Esophagus muscularis mucosa (tissue), 4 donors: ENCODE results near the gene UBASH3A. TPM values are rescaled to one million over a fixed set of nuclear protein-coding genes. Genes with fewer than 3 reads are reported as not detected.

Experiments used
- DNase-seq: peaks from one replicate; pipeline ENCODE4 v3.0.0-alpha.2; 2017; ENCODE audit errors: extremely low spot score
- H3K27ac ChIP-seq, 4 donors: fragments of 200-600 bp; sonication (generic); replicated peaks in 1 of 4; 1 replicate in 3 of 4; 2 replicates in 1 of 4; pipeline ENCODE4 v1.5.1; 2016 to 2019; ENCODE audit warnings: mild to moderate bottlenecking in 1 of 4
- H3K27me3 ChIP-seq, 4 donors: fragments of 200-600 bp; sonication (generic); one replicate each; pipeline versions ENCODE4 v1.5.1 to v1.6.0; 2016 to 2019
- H3K36me3 ChIP-seq, 4 donors: fragments of 200-600 bp; sonication (generic); one replicate each; pipeline ENCODE4 v1.5.1; 2016 to 2019
- H3K4me1 ChIP-seq, 4 donors: fragments of 200-600 bp; sonication (generic); one replicate each; pipeline ENCODE4 v1.5.1; 2016 to 2019
- H3K4me3 ChIP-seq, 4 donors: fragments of 200-600 bp; sonication (generic); 1 replicate in 2 of 4; 2 replicates in 2 of 4; pipeline ENCODE4 v1.5.1; 2016 to 2019; ENCODE audit warnings: mild to moderate bottlenecking in 4 of 4, moderate library complexity in 1 of 4
- H3K9me3 ChIP-seq, 4 donors: fragments of 200-600 bp; sonication (generic); 1 replicate in 3 of 4; 2 replicates in 1 of 4; pipeline ENCODE4 v1.5.1; 2016 to 2019
- CTCF ChIP-seq, 3 experiments: fragments of 200-600 bp in 2 of 3; fragments of 450-650 bp in 1 of 3; sonication (generic) in 2 of 3; IDR thresholded peaks; one replicate each; pipeline ENCODE4 v1.5.1; 2017 to 2019; ENCODE audit warnings: antibody characterized with exemption in 3 of 3, mild to moderate bottlenecking in 2 of 3, moderate library complexity in 1 of 3
- EP300 ChIP-seq: sonication (generic); formaldehyde crosslinking; IDR thresholded peaks from one replicate; pipeline ENCODE4 v1.6.1; 2017; ENCODE audit warnings: antibody characterized with exemption
- POLR2A ChIP-seq: fragments of 450-650 bp; IDR thresholded peaks from one replicate; pipeline ENCODE4 v1.6.1; 2017; ENCODE audit warnings: antibody characterized with exemption, moderate library complexity, mild to moderate bottlenecking, low read depth
- POLR2AphosphoS5 ChIP-seq, 2 donors: sonication (generic); formaldehyde crosslinking; IDR thresholded peaks; one replicate each; pipeline ENCODE4 v1.6.1; 2017; ENCODE audit warnings: antibody characterized with exemption in 2 of 2
- WGBS: methylation state at CpG from one replicate; pipeline ENCODE4 v1.1.5; 2018; 5-methylcytosine and 5-hydroxymethylcytosine counted together
- intact Hi-C: fragments of 100-400 bp; cut with DNase I; formaldehyde crosslinking; loops from one replicate; pipeline ENCODE4 v1.15.1; 2023
- total RNA-seq, 4 donors: library from RNA; depleted of rRNA; stranded (reverse); fragments of >200 nt; gene quantifications; one replicate each; pipeline versions ENCODE4 v1.1.0 to v1.2.1, GENCODE V29; 2016

The UBASH3A gene
- total RNA-seq, 4 donors from 2014 or later: 0.17 to 0.78 (median 0.50) TPM; not detected in 1

GRCh38 chr21:42390696-42391095 is 13.0 kb upstream of the UBASH3A start:
- DNase-seq: no peak
- Histone ChIP-seq H3K9me3 (no peaks in the 10 kb centered on the region), H3K27ac (no peak overlapping the region), H3K36me3 (no peaks in the 10 kb centered on the region), H3K4me1 (no peaks in the 10 kb centered on the region), H3K27me3 (peaks cover 0 to 79% (median 0%) of the 10 kb centered on the region in 4 donors), H3K4me3 (no peak overlapping the region)
- no peak for TF ChIP-seq EP300
- TF ChIP-seq POLR2A: no peak
- no peak for TF ChIP-seq POLR2AphosphoS5 (IDR thresholded peaks at IDR 0.05)
- no peak for TF ChIP-seq CTCF (IDR thresholded peaks at IDR 0.05)
- 74% methylated on average over 2 of the region's 2 CpGs for WGBS
- intact Hi-C loops: no loop called here

DNA sequence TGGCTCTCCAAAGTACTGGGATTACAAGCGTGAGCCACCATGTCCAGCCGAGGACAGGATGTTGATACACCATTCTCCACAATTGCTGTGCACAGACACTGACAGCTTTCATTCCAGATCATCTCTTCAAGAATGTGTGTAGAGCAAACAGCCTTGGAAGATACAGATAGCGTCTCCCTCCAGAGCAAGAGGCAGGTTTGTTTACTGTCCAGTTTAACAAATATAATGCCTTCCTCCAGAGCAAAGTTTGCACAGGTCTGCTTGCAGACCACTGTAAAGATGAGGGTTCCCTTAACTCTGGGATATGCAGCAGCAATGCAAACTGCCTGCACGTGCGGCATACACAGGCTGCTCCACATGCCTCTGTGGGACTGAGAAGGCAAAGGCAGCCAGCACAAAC is 12.4 kb upstream of the UBASH3A start:
- H3K27ac ChIP-seq: no peak overlapping the region
- intact Hi-C loops: no loop called here
- H3K27me3 ChIP-seq: peaks cover 0 to 75% (median 0%) of the 10 kb centered on the region in 4 donors
- H3K4me3 ChIP-seq: no peak overlapping the region
- H3K9me3 ChIP-seq: no peaks in the 10 kb centered on the region
- H3K36me3 ChIP-seq: no peaks in the 10 kb centered on the region
- no peaks in the 10 kb centered on the region for H3K4me1 ChIP-seq
- no peak for DNase-seq
- 88% methylated on average over 3 of the region's 5 CpGs for WGBS
- TF ChIP-seq EP300 (no peak), CTCF (IDR thresholded peaks at IDR 0.05) (no peak), POLR2A (no peak)

DNA sequence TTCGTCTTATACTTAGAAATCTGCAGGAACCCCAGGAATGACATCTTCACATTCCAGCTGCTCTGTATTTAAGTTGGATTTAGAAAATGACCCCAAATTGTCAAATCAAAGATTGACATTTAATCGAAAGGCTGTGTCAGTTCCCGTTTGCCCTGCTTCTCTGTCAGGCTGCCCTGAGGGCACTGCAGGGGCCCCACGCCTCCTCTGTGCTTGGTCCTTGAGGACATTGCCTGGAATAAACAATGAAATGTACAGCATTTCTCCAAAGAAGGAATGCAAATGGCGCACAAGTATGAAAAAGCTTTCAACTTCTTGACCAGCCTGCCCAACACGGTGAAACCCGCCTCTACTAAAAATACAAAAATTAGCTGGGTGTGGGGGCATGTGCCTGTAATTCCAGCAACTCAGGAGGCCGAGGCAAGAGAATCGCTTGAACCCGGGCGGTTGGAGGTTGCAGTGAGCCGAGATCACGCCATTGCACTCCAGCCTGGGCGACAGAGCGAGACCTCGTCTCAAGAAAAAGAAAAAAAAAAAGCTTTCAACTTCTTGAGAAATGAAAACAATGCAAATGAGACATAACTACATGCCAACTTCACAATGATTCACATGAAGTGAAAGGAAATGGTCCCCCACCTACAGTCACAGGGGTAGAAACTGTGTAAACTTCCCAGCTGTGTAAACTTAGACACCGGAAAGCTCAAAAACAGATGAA is 10.8 kb upstream of the UBASH3A start:
- no peaks in the 10 kb centered on the region for H3K4me1 ChIP-seq
- H3K9me3 ChIP-seq: no peaks in the 10 kb centered on the region
- H3K4me3 ChIP-seq: no peak overlapping the region
- WGBS: 72% methylated on average over 16 of the region's 17 CpGs
- H3K27me3 ChIP-seq: peaks cover 0 to 61% (median 0%) of the 10 kb centered on the region in 4 donors
- DNase-seq: no peak
- intact Hi-C loops: no loop called here
- H3K27ac ChIP-seq: no peak overlapping the region
- no peaks in the 10 kb centered on the region for H3K36me3 ChIP-seq
- TF ChIP-seq POLR2AphosphoS5 (IDR thresholded peaks at IDR 0.05) (no peak), CTCF (IDR thresholded peaks at IDR 0.05) (no peak), POLR2A (no peak), EP300 (no peak)

DNA sequence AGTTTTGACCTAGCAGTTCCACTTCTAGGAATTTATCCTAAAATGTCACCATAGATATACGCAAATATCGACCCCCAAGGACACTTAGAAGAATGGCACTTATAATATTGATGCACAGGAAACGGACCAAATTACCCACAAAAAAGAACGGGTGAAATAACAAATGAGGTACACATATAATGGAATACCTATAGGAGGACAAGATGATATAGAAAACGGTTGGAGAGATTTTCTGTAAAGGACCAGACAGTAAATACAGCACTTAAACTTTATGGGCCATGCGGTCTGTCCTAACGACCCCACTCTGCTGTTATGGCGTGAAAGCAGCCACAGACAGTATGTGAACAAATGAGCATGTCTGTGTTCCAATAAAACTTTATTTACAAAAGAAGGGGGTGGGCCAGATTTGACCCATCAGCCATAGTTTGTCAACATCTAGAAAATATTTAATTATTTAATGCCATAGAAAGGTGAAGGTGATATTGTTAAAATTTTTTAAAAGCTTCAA is 10.2 kb upstream of the UBASH3A start:
- Histone ChIP-seq H3K9me3 (no peaks in the 10 kb centered on the region), H3K27ac (no peak overlapping the region), H3K4me1 (no peaks in the 10 kb centered on the region), H3K27me3 (peaks cover 0 to 55% (median 0%) of the 10 kb centered on the region in 4 donors), H3K4me3 (no peak overlapping the region), H3K36me3 (no peaks in the 10 kb centered on the region)
- TF ChIP-seq POLR2A (no peak), CTCF (IDR thresholded peaks at IDR 0.05) (no peak)
- WGBS: 57% methylated on average over 8 of the region's 8 CpGs
- DNase-seq: no peak
- intact Hi-C loops: no loop called here

- Histone ChIP-seq H3K9me3 (no peaks in the 10 kb centered on the region), H3K4me1 (no peaks in the 10 kb centered on the region), H3K27me3 (peaks cover 0 to 42% (median 0%) of the 10 kb centered on the region in 4 donors), H3K27ac (no peak overlapping the region), H3K36me3 (no peaks in the 10 kb centered on the region), H3K4me3 (no peak overlapping the region)
- TF ChIP-seq POLR2AphosphoS5 (IDR thresholded peaks at IDR 0.05) (no peak), EP300 (no peak), POLR2A (no peak), CTCF (IDR thresholded peaks at IDR 0.05) (no peak)
- 95% methylated on average over 11 of the region's 11 CpGs for WGBS
- DNase-seq: no peak
- intact Hi-C loops: no loop called here
These were observed 8.4 kb upstream of the UBASH3A start for GRCh38 chr21:42395302-42395701.
